RCC 7860 (cell line): Measurements from ENCODE around the gene GAS5.

Experiments
- DNase-seq: peaks from one replicate; pipeline ENCODE4 v3.0.0-alpha.2; 2015; ENCODE audit warnings: low spot score
- FAIRE-seq: peaks from 2 replicates; lab custom pipeline; 2012; peaks lifted over from hg19 to GRCh38; lab: Jason Lieb, UNC

The GAS5 gene

DNA sequence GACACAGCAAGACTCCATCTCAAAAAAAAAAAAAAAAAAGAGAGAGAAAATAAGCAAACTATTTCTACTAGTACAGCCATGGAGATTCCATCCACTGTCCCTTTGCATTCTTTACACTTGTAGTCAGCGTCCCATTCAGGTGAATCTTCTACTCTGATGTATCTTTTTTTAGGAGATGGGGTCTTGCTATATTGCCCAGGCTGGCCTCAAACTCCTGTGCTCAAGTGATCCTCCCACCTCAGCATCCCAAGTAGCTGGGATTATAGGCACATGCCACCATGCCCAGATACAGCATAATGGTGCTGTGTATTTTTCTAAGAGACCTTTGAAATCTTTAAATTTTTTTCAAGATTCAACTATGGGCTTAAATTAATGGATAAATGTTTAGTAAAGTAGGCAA, 35.0 kb downstream of the GAS5 start:
- FAIRE-seq, result no peak
- no peak for DNase-seq

- DNase-seq, result no peak
- FAIRE-seq, result no peak
These were observed 40.2 kb downstream of the GAS5 start for GRCh38 chr1:173827611-173828010.

- DNase-seq (peak; percentile 89), FAIRE-seq (peak; percentile 83)
These were observed 43.3 kb downstream of the GAS5 start, which contains the start of the genes CENPL and DARS2 for GRCh38 chr1:173824315-173825081. TSS of gene CENPL (minus strand) at chr1:173824883. CDS start at chr1:173811299, 13,584 bp downstream. TSS of gene DARS2 (plus strand) at chr1:173824673. CDS start at chr1:173825230, 557 bp downstream.

DNA sequence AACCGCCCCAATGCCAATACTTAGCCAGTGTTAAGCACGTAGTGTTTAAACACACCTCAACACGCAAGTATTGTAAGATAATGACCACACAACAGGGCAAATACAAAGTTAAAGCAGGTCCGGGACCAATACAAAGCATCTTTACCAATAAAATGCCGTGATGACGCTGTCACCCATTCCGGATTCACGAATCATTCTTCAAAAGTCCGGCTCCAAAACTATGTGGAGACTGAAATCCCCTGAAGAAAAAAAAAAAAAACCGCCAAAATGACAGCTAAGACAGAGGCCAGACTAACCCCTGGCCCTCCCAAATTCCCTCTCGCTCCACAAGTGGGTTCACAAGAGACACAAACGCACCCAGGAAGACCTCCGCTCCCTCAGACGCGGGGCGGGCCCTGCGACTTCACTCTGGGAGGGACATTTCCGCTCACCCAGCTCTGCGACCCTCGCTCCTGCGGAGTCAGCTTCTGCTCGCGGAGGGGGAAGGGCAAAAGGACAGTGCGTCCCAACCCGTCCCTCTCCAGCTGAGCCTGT, 43.9 kb downstream of the GAS5 start:
- DNase-seq, result no peak
- FAIRE-seq, result no peak

DNA sequence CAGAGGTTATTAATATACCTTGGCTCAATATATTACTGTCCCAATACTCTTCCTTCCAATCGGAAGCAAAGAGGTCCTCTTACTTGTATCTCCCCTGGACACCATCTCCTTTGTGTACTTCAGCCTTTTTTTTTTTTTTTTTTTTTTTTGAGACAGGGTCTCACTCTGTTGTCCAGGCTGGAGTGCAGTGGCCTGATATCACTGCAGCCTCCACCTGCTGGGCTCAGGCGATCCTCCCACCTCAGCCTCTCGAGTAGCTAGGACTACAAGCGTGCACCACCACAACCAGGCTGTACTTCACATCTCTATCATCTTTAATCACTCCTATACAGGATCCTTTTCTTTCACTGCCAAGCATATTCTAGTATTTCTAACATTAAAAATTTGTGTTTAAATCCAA, 46.1 kb downstream of the GAS5 start:
- FAIRE-seq, result no peak

GRCh38 chr1:173818459-173818858, 49.3 kb downstream of the GAS5 start:
- FAIRE-seq (no peak), DNase-seq (no peak)

More for the DNA sequence above, 46.1 kb downstream of the GAS5 start:
- no peak for DNase-seq
